ENCODE data around the gene MMRN2.
A peak's percentile ranks its signal among the peaks of the same experiment; 100 is the strongest.

MMRN2 gene

DNA sequence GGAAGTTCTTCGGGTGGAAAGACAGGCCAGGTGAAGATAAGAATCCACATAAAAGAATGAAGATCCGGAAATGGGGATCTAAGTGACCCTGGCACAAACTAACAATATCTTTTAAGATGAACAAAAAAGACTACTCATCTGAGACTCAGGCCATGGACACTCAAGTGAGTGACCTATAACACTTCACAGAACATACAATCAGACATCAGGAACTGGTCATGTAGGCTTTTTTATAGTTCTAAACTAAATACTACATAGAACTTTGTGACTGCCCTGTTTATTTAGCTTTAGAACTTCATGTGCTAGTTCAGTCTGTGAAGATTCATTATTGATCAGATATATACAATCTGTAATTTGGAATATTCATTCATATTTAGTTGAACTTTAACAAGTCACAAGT, 52.8 kb downstream of the MMRN2 start:
- WGBS = 100% methylated on average over 2 of the region's 2 CpGs
- no peak overlapping the region for H3K23ac ChIP-seq (ENCODE audit: low read length in 2 of 2)

DNA sequence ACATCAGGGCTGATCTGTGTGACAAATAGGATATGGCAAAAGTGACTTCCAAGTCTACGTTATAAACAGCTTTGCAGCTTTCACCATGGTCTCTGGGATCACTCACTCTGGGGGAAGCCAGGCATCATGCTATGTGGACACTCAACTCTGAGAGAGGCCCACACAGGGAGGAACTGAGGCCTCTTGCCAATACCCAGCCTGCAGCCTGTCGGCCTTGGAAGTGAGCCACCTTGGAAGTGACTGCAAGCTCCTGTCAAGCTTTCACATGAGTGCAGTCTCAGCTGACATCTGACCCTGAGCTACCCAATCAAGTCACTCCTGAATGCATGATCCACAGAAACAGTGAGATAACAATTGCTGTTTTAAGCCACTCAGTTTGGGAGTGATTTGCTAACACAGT, 56.5 kb downstream of the MMRN2 start:
- Histone ChIP-seq H3K18ac (ENCODE audit: low read depth in 1 of 2, low read length in 2 of 2) (no peak overlapping the region), H3K79me1 (replicated peaks; ENCODE audit: low read length, poor library complexity, severe bottlenecking) (peaks cover 11% of the 10 kb centered on the region), H3K9me3 (ENCODE audit: control insufficient read depth, low read length) (peaks cover 8% of the 10 kb centered on the region), H3K27ac (ENCODE audit: low read length, poor library complexity, severe bottlenecking) (no peak overlapping the region), H2BK120ac (ENCODE audit: low read depth, low read length) (no peak overlapping the region), H2BK5ac (ENCODE audit: low read depth, low read length, poor library complexity, severe bottlenecking) (no peak overlapping the region), H3K23ac (ENCODE audit: low read length in 2 of 2) (no peak overlapping the region), H3K4ac (ENCODE audit: low read depth in 1 of 2, low read length in 2 of 2) (no peak overlapping the region), H3K4me1 (ENCODE audit: control insufficient read depth, insufficient read depth, low read depth, low read length) (no peaks in the 10 kb centered on the region), H3K9ac (ENCODE audit: low read length) (peak overlapping the region; percentile 43), H2AFZ (ENCODE audit: low read depth, low read length) (no peak overlapping the region), H2BK12ac (ENCODE audit: low read length in 2 of 2) (no peak overlapping the region), H3K36me3 (ENCODE audit: control insufficient read depth in 1 of 2, insufficient read depth in 2 of 2, low read depth in 1 of 2, low read length in 2 of 2) (peaks cover 15 to 49% of the 10 kb centered on the region in 2 experiments), H3K27me3 (ENCODE audit: control insufficient read depth in 1 of 2, insufficient read depth in 1 of 2, low read length in 2 of 2) (no peaks in the 10 kb centered on the region), H4K8ac (ENCODE audit: low read length) (no peak overlapping the region), H4K91ac (ENCODE audit: low read length) (no peak overlapping the region), H2BK15ac (ENCODE audit: low read depth, poor library complexity, severe bottlenecking) (no peak overlapping the region), H3K14ac (ENCODE audit: low read length in 2 of 2) (no peak overlapping the region), H3K4me3 (ENCODE audit: insufficient read depth in 1 of 2, low read depth in 1 of 2, low read length in 2 of 2) (peak overlapping the region in 1 of 2 experiments; percentile 20), H3K4me2 (ENCODE audit: low read length, poor library complexity, severe bottlenecking) (no peak overlapping the region), H2AK5ac (ENCODE audit: low read length, severe bottlenecking) (no peak overlapping the region)
- DNase-seq = peak; percentile 67
- WGBS = 87% methylated on average over 2 of the region's 2 CpGs

More for the DNA sequence above, 52.8 kb downstream of the MMRN2 start:
- no peak overlapping the region for H4K8ac ChIP-seq (ENCODE audit: low read length)
- no peak overlapping the region for H3K14ac ChIP-seq (ENCODE audit: low read length in 2 of 2)
- H2BK15ac ChIP-seq (ENCODE audit: low read depth, poor library complexity, severe bottlenecking) = no peak overlapping the region
- DNase-seq = no peak
- no peak overlapping the region for H3K9ac ChIP-seq (ENCODE audit: low read length)
- H3K4ac ChIP-seq (ENCODE audit: low read depth in 1 of 2, low read length in 2 of 2) = no peak overlapping the region
- H3K18ac ChIP-seq (ENCODE audit: low read depth in 1 of 2, low read length in 2 of 2) = no peak overlapping the region
- H3K27ac ChIP-seq (ENCODE audit: low read length, poor library complexity, severe bottlenecking) = no peak overlapping the region
- no peak overlapping the region for H2AFZ ChIP-seq (ENCODE audit: low read depth, low read length)
- no peak overlapping the region for H3K4me3 ChIP-seq (ENCODE audit: insufficient read depth in 1 of 2, low read depth in 1 of 2, low read length in 2 of 2)
- peaks cover 16% of the 10 kb centered on the region for H3K9me3 ChIP-seq (ENCODE audit: control insufficient read depth, low read length)
- H2BK12ac ChIP-seq (ENCODE audit: low read length in 2 of 2) = no peak overlapping the region
- no peak overlapping the region for H2BK120ac ChIP-seq (ENCODE audit: low read depth, low read length)
- peaks cover 20 to 74% of the 10 kb centered on the region in 2 experiments for H3K36me3 ChIP-seq (ENCODE audit: control insufficient read depth in 1 of 2, insufficient read depth in 2 of 2, low read depth in 1 of 2, low read length in 2 of 2)
- no peak overlapping the region for H2BK5ac ChIP-seq (ENCODE audit: low read depth, low read length, poor library complexity, severe bottlenecking)
- H3K4me1 ChIP-seq (ENCODE audit: control insufficient read depth, insufficient read depth, low read depth, low read length) = no peaks in the 10 kb centered on the region
- H2AK5ac ChIP-seq (ENCODE audit: low read length, severe bottlenecking) = no peak overlapping the region
- no peaks in the 10 kb centered on the region for H3K27me3 ChIP-seq (ENCODE audit: control insufficient read depth in 1 of 2, insufficient read depth in 1 of 2, low read length in 2 of 2)
- H3K4me2 ChIP-seq (ENCODE audit: low read length, poor library complexity, severe bottlenecking) = no peak overlapping the region
- no peak overlapping the region for H4K91ac ChIP-seq (ENCODE audit: low read length)
- H3K79me1 ChIP-seq (replicated peaks; ENCODE audit: low read length, poor library complexity, severe bottlenecking) = peaks cover 20% of the 10 kb centered on the region

DNA sequence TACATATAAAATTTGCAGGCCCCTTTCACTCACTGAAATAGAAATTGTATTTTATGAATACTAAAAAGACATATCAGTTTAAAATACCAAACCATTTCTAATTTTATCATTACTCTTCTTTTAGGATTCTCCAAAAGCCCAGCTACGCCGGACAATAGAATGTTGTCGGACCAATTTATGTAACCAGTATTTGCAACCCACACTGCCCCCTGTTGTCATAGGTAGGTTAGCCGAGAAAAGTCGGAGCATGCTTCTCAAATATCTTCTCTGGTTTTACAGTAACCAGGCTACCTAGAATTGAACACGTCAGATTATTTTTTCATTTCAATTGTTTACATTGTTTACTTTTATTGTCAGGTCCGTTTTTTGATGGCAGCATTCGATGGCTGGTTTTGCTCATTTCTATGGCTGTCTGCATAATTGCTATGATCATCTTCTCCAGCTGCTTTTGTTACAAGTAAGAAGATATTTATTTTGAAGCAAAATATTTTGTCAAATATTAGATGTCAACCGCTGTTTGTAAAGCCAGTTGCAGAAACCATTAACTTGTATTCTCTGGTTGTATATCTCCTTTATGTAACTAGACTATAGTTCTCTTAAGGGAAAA, 57.6 kb downstream of the MMRN2 start:
- no peak overlapping the region for H2BK12ac ChIP-seq (ENCODE audit: low read length in 2 of 2)

DNA sequence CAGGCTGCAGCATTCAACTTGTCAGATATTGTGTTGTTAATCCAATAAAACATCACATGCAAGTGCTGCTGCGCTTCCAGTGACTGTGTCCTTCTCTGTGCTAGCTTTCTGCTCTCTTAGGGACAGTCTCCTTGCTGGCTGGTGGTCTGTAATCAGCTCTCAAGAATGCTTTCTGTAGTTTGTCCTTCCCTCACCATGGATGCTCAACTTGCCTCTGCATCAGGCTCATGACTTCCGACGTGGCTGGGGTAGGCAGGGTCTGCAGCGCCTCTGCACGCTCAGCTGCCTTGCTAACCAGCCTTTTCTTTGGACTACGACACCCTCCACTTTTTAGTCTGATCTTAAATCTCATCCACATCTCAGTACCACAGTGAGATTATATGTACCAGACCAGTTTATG, 58.3 kb downstream of the MMRN2 start:
- Histone ChIP-seq H3K27ac (ENCODE audit: low read length, poor library complexity, severe bottlenecking) (no peak overlapping the region), H3K4me2 (ENCODE audit: low read length, poor library complexity, severe bottlenecking) (no peak overlapping the region), H3K36me3 (ENCODE audit: control insufficient read depth in 1 of 2, insufficient read depth in 2 of 2, low read depth in 1 of 2, low read length in 2 of 2) (peaks cover 18 to 42% of the 10 kb centered on the region in 2 experiments), H3K79me1 (replicated peaks; ENCODE audit: low read length, poor library complexity, severe bottlenecking) (peaks cover 7% of the 10 kb centered on the region), H2BK12ac (ENCODE audit: low read length in 2 of 2) (no peak overlapping the region), H3K4me1 (ENCODE audit: control insufficient read depth, insufficient read depth, low read depth, low read length) (no peaks in the 10 kb centered on the region), H2AK5ac (ENCODE audit: low read length, severe bottlenecking) (no peak overlapping the region), H2AFZ (ENCODE audit: low read depth, low read length) (no peak overlapping the region), H3K4ac (ENCODE audit: low read depth in 1 of 2, low read length in 2 of 2) (no peak overlapping the region), H4K91ac (ENCODE audit: low read length) (no peak overlapping the region), H3K9me3 (ENCODE audit: control insufficient read depth, low read length) (no peaks in the 10 kb centered on the region), H3K14ac (ENCODE audit: low read length in 2 of 2) (no peak overlapping the region), H4K8ac (ENCODE audit: low read length) (peak overlapping the region; percentile 29), H3K4me3 (ENCODE audit: insufficient read depth in 1 of 2, low read depth in 1 of 2, low read length in 2 of 2) (no peak overlapping the region), H3K27me3 (ENCODE audit: control insufficient read depth in 1 of 2, insufficient read depth in 1 of 2, low read length in 2 of 2) (no peaks in the 10 kb centered on the region), H3K9ac (ENCODE audit: low read length) (peak overlapping the region; percentile 43), H2BK120ac (ENCODE audit: low read depth, low read length) (no peak overlapping the region), H2BK15ac (ENCODE audit: low read depth, poor library complexity, severe bottlenecking) (no peak overlapping the region), H3K23ac (ENCODE audit: low read length in 2 of 2) (no peak overlapping the region), H2BK5ac (ENCODE audit: low read depth, low read length, poor library complexity, severe bottlenecking) (no peak overlapping the region), H3K18ac (ENCODE audit: low read depth in 1 of 2, low read length in 2 of 2) (peak overlapping the region in 1 of 2 experiments; percentile 44)
- DNase-seq = no peak
- WGBS = 70% methylated on average over 6 of the region's 6 CpGs

More for the DNA sequence above, 57.6 kb downstream of the MMRN2 start:
- no peaks in the 10 kb centered on the region for H3K4me1 ChIP-seq (ENCODE audit: control insufficient read depth, insufficient read depth, low read depth, low read length)
- no peak overlapping the region for H3K14ac ChIP-seq (ENCODE audit: low read length in 2 of 2)
- H3K79me1 ChIP-seq (replicated peaks; ENCODE audit: low read length, poor library complexity, severe bottlenecking) = peaks cover 7% of the 10 kb centered on the region
- no peak overlapping the region for H3K27ac ChIP-seq (ENCODE audit: low read length, poor library complexity, severe bottlenecking)
- H3K9me3 ChIP-seq (ENCODE audit: control insufficient read depth, low read length) = no peaks in the 10 kb centered on the region
- no peak overlapping the region for H2BK5ac ChIP-seq (ENCODE audit: low read depth, low read length, poor library complexity, severe bottlenecking)
- DNase-seq = peak; percentile 72
- H4K91ac ChIP-seq (ENCODE audit: low read length) = no peak overlapping the region
- no peak overlapping the region for H3K4me2 ChIP-seq (ENCODE audit: low read length, poor library complexity, severe bottlenecking)
- no peak overlapping the region for H2AK5ac ChIP-seq (ENCODE audit: low read length, severe bottlenecking)
- no peak overlapping the region for H2BK15ac ChIP-seq (ENCODE audit: low read depth, poor library complexity, severe bottlenecking)
- peaks cover 18 to 42% of the 10 kb centered on the region in 2 experiments for H3K36me3 ChIP-seq (ENCODE audit: control insufficient read depth in 1 of 2, insufficient read depth in 2 of 2, low read depth in 1 of 2, low read length in 2 of 2)
- H3K4me3 ChIP-seq (ENCODE audit: insufficient read depth in 1 of 2, low read depth in 1 of 2, low read length in 2 of 2) = no peak overlapping the region
- no peak overlapping the region for H3K23ac ChIP-seq (ENCODE audit: low read length in 2 of 2)
- H2AFZ ChIP-seq (ENCODE audit: low read depth, low read length) = no peak overlapping the region
- H3K9ac ChIP-seq (ENCODE audit: low read length) = peak overlapping the region; percentile 43
- no peak overlapping the region for H2BK120ac ChIP-seq (ENCODE audit: low read depth, low read length)
- WGBS = 26% methylated on average over 5 of the region's 9 CpGs
- no peak overlapping the region for H3K18ac ChIP-seq (ENCODE audit: low read depth in 1 of 2, low read length in 2 of 2)
- H3K4ac ChIP-seq (ENCODE audit: low read depth in 1 of 2, low read length in 2 of 2) = no peak overlapping the region
- no peaks in the 10 kb centered on the region for H3K27me3 ChIP-seq (ENCODE audit: control insufficient read depth in 1 of 2, insufficient read depth in 1 of 2, low read length in 2 of 2)
- H4K8ac ChIP-seq (ENCODE audit: low read length) = no peak overlapping the region

Data from mesenchymal stem cell (in vitro differentiated cells and primary cell).